Thyroid gland (tissue), 4 donors: ENCODE data around the gene EGR4.

Source experiments
- CTCF ChIP-seq, 6 experiments: fragments of 200-600 bp in 3 of 6; fragments of 450-650 bp in 3 of 6; sonication (generic) in 3 of 6; IDR thresholded peaks; one replicate each; pipeline ENCODE4 v1.5.1; 2016 to 2019; ENCODE audit warnings: antibody characterized with exemption in 6 of 6, mild to moderate bottlenecking in 2 of 6, inconsistent platforms in 1 of 6, moderate library complexity in 1 of 6
- POLR2A ChIP-seq, 2 donors: fragments of 450-650 bp; IDR thresholded peaks; one replicate each; pipeline ENCODE4 v1.6.1; 2017; ENCODE audit warnings: antibody characterized with exemption in 2 of 2, mild to moderate bottlenecking in 2 of 2, moderate library complexity in 1 of 2

GRCh38 chr2:73314441-73314840 lies 21.1 kb upstream of the EGR4 start:
- TF ChIP-seq CTCF (IDR thresholded peaks at IDR 0.05): no peak
- TF ChIP-seq POLR2A (IDR thresholded peaks at IDR 0.05): no peak
